Endothelial cell of umbilical vein (primary cell): ENCODE results near the gene DYNC1LI1. TPM values are rescaled to one million over a fixed set of nuclear protein-coding genes. Genes with fewer than 3 reads are reported as not detected.

ENCODE experiments used
- BruUV-seq: library from RNA; stranded (reverse); fragments of 400-500 nt; replicated peaks from 2 replicates; lab custom pipeline; 2021; lab: Mats Ljungman, UMichigan
- CTCF ChIA-PET: fragments of 300-600, 350-600 bp; sonication (Branson Sonifier 250); formaldehyde crosslinking; loops from one replicate; lab custom pipeline; 2021; ENCODE audit warnings: antibody characterized with exemption, inconsistent platforms; lab: Charles Lee
- POLR2A ChIA-PET: fragments of 300-600, 350-600 bp; sonication (Branson Sonifier 250); formaldehyde crosslinking; loops from one replicate; lab custom pipeline; 2021; ENCODE audit warnings: antibody characterized with exemption, inconsistent platforms; lab: Charles Lee
- DNase-seq: peaks from one replicate; pipeline ENCODE4 v3.0.0-alpha.2; 2011; ENCODE audit warnings: low read depth, low spot score
- FAIRE-seq: peaks from 2 replicates; lab custom pipeline; 2011; peaks lifted over from hg19 to GRCh38; lab: Jason Lieb, UNC
- H2AFZ ChIP-seq: 2 replicates; pipeline ENCODE4 v1.6.0; 2012; ENCODE audit warnings: low read depth, low read length, control low read depth, inconsistent platforms
- H3K27ac ChIP-seq: 2 replicates; pipeline ENCODE4 v1.5.1; 2011; ENCODE audit warnings: low read depth, mild to moderate bottlenecking, control low read depth, low read length, moderate library complexity; ENCODE audit not compliant: insufficient read depth
- H3K27me3 ChIP-seq, 2 experiments: 2 replicates each; pipeline versions ENCODE4 v1.6.0 to v1.6.1; 2011; ENCODE audit warnings: low read length in 2 of 2, mixed read lengths in 1 of 2; ENCODE audit not compliant: control insufficient read depth in 2 of 2, insufficient read depth in 2 of 2
- H3K36me3 ChIP-seq, 2 experiments: 2 replicates in 1 of 2; 3 replicates in 1 of 2; pipeline ENCODE4 v1.5.1; 2011; ENCODE audit warnings: low read length in 2 of 2, mild to moderate bottlenecking in 1 of 2, moderate library complexity in 1 of 2; ENCODE audit not compliant: control insufficient read depth in 2 of 2, insufficient read depth in 2 of 2; ENCODE audit errors: extremely low read depth in 1 of 2
- H3K4me1 ChIP-seq: 3 replicates; pipeline ENCODE4 v1.5.1; 2011; ENCODE audit warnings: mild to moderate bottlenecking, low read length; ENCODE audit not compliant: control insufficient read depth, insufficient read depth; ENCODE audit errors: extremely low read depth
- H3K4me2 ChIP-seq: 2 replicates; pipeline ENCODE4 v1.6.1; 2011; ENCODE audit warnings: low read length, control low read depth, mixed read lengths; ENCODE audit not compliant: insufficient read depth
- H3K4me3 ChIP-seq, 3 experiments: fragments of 200-600 bp in 1 of 3; sonication (generic), shearing (Covaris generic) in 1 of 3; replicated peaks in 1 of 3; 2 replicates each; pipeline ENCODE4 v1.5.1; 2011 to 2016; ENCODE audit warnings: control low read depth in 3 of 3, low read length in 3 of 3, mild to moderate bottlenecking in 2 of 3, inconsistent platforms in 1 of 3, low read depth in 1 of 3, moderate library complexity in 1 of 3; ENCODE audit not compliant: insufficient read depth in 1 of 3
- H3K79me2 ChIP-seq: 2 replicates; pipeline ENCODE4 v1.6.0; 2012; ENCODE audit warnings: low read length, inconsistent platforms; ENCODE audit not compliant: control insufficient read depth, insufficient read depth
- H3K9ac ChIP-seq: replicated peaks from 2 replicates; pipeline ENCODE3; 2011; ENCODE audit warnings: low read length, control low read depth; ENCODE audit not compliant: insufficient read depth; ENCODE audit errors: extremely low read depth
- H3K9me1 ChIP-seq: replicated peaks from 3 replicates; pipeline ENCODE4 v1.6.0; 2011; ENCODE audit warnings: mild to moderate bottlenecking, low read length; ENCODE audit not compliant: control insufficient read depth, insufficient read depth; ENCODE audit errors: extremely low read depth
- H3K9me3 ChIP-seq: replicated peaks from 2 replicates; pipeline ENCODE4 v1.5.1; 2012; ENCODE audit warnings: low read length, inconsistent platforms; ENCODE audit not compliant: control insufficient read depth, insufficient read depth
- H4K20me1 ChIP-seq: replicated peaks from 2 replicates; pipeline ENCODE3; 2011; ENCODE audit warnings: mild to moderate bottlenecking, low read length; ENCODE audit not compliant: control insufficient read depth, insufficient read depth; ENCODE audit errors: extremely low read depth
- EZH2 ChIP-seq: IDR thresholded peaks from 2 replicates; pipeline ENCODE4 v1.6.1; 2012; ENCODE audit warnings: borderline replicate concordance, low read depth, mild to moderate bottlenecking, moderate library complexity, low read length, inconsistent platforms; ENCODE audit not compliant: severe bottlenecking
- FOS ChIP-seq: IDR thresholded peaks from 2 replicates; pipeline ENCODE4 v1.6.1; 2011; ENCODE audit warnings: mild to moderate bottlenecking, low read length, moderate library complexity, borderline replicate concordance; ENCODE audit not compliant: insufficient read depth
- GATA2 ChIP-seq: IDR thresholded peaks from 2 replicates; pipeline ENCODE4 v1.7.0; 2011; ENCODE audit warnings: low read depth, mild to moderate bottlenecking, moderate library complexity, mixed read lengths, low read length; ENCODE audit not compliant: insufficient read length, insufficient read depth
- JUN ChIP-seq: IDR thresholded peaks from 2 replicates; pipeline ENCODE4 v1.6.1; 2011; ENCODE audit warnings: borderline replicate concordance, low read depth; ENCODE audit not compliant: insufficient read length, insufficient read depth
- MYC ChIP-seq: IDR thresholded peaks from one replicate; pipeline ENCODE4 v1.6.1; 2011; ENCODE audit warnings: mild to moderate bottlenecking, low read depth, low read length
- POLR2A ChIP-seq: IDR thresholded peaks from 2 replicates; pipeline ENCODE4 v1.6.1; 2012; ENCODE audit warnings: low read depth, mild to moderate bottlenecking, control low read depth, low read length
- POLR2AphosphoS5 ChIP-seq: IDR thresholded peaks from 2 replicates; pipeline ENCODE4 v1.6.1; 2012; ENCODE audit warnings: low read depth, mild to moderate bottlenecking, control low read depth, low read length, moderate library complexity; ENCODE audit not compliant: insufficient read depth
- dilution Hi-C: fragments of 300-500 bp; cut with MboI; formaldehyde crosslinking; loops from one replicate; pipeline ENCODE4 v1.15.0; 2019; ENCODE audit warnings: low sequenced_read_pairs; ENCODE audit not compliant: extremely low pct_ligation_motif_present
- intact Hi-C: fragments of 100-400 bp; cut with micrococcal nuclease; formaldehyde crosslinking; loops from one replicate; pipeline ENCODE4 v1.10.0; 2022
- polyA plus RNA-seq, 4 experiments: library from polyadenylated mRNA; depleted of rRNA in 3 of 4; stranded (reverse) in 3 of 4; unstranded in 1 of 4; fragments of >200 nt; gene quantifications; 2 replicates each; pipeline versions ENCODE4 v1.2.1 to v1.2.3, GENCODE V29; 2011 to 2012; ENCODE audit warnings: missing spikeins in 1 of 4
- total RNA-seq: library from RNA; stranded (reverse); gene quantifications from 2 replicates; pipeline ENCODE4 v1.2.3, GENCODE V29; 2021
- TF ChIP-seq, protein P1 (sequence below), 2 donors: IDR thresholded peaks; 1 replicate in 1 of 2; 2 replicates in 1 of 2; pipeline ENCODE4 v1.5.1; 2011; ENCODE audit warnings: low read length in 2 of 2, mild to moderate bottlenecking in 2 of 2, moderate library complexity in 2 of 2, control low read depth in 1 of 2, inconsistent platforms in 1 of 2, low read depth in 1 of 2; ENCODE audit not compliant: insufficient read depth in 1 of 2; ENCODE audit errors: extremely low read depth in 1 of 2
- TF ChIP-seq, protein P2 (sequence below): IDR thresholded peaks from 2 replicates; pipeline ENCODE4 v1.6.1; 2011; ENCODE audit not compliant: insufficient read depth, insufficient read length

The DYNC1LI1 gene
- total and polyA plus RNA-seq, 2 donors (not counting 3 experiments of a cell fraction or from before 2014, with no cell fraction given): 14.9 to 47.6 TPM

DNA sequence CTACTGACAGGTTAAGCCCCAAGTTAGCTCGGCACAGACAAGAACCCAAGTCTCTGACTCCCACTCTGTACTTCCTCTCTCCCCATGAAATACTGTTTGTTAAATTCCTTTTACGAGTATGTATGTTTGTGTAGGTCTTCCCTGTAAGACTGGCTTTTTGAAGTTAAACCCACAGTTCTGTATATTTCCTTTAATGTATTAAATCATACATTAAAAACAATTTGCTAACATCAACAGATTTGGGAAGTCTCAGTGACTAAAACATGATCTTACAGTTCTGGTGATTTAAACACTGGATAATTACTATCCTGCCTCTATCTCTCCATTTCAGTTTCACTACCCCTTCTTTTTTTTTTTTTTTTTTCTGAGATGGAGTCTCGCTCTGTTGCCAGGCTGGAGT, 72.4 kb downstream of the DYNC1LI1 start:
- BruUV-seq: no TSS peak
- Histone ChIP-seq H3K9me3 (no peaks in the 10 kb centered on the region), H3K36me3 (no peaks in the 10 kb centered on the region), H3K79me2 (peaks cover 49% of the 10 kb centered on the region), H3K4me1 (peaks cover 23% of the 10 kb centered on the region), H3K27me3 (no peaks in the 10 kb centered on the region), H3K9me1 (no peaks in the 10 kb centered on the region), H3K9ac (no peak overlapping the region), H2AFZ (no peak overlapping the region), H3K4me3 (no peak overlapping the region), H3K27ac (no peak overlapping the region), H3K4me2 (no peak overlapping the region), H4K20me1 (peaks cover under 1% of the 10 kb centered on the region)
- FAIRE-seq: no peak
- no peak for DNase-seq
- CTCF ChIA-PET: interaction anchor here (0.6 to 1.0 kb wide), 2 partner anchors 10 to 72 kb away, joined by 3 to 4 read pairs; no protein-coding TSS in a partner anchor
- POLR2A ChIA-PET: no interaction called here
- dilution Hi-C loops (no loop called here), intact Hi-C loops (no loop called here)
- no peak for TF ChIP-seq EZH2
- no peak for TF ChIP-seq POLR2AphosphoS5
- TF ChIP-seq, protein P1, sequence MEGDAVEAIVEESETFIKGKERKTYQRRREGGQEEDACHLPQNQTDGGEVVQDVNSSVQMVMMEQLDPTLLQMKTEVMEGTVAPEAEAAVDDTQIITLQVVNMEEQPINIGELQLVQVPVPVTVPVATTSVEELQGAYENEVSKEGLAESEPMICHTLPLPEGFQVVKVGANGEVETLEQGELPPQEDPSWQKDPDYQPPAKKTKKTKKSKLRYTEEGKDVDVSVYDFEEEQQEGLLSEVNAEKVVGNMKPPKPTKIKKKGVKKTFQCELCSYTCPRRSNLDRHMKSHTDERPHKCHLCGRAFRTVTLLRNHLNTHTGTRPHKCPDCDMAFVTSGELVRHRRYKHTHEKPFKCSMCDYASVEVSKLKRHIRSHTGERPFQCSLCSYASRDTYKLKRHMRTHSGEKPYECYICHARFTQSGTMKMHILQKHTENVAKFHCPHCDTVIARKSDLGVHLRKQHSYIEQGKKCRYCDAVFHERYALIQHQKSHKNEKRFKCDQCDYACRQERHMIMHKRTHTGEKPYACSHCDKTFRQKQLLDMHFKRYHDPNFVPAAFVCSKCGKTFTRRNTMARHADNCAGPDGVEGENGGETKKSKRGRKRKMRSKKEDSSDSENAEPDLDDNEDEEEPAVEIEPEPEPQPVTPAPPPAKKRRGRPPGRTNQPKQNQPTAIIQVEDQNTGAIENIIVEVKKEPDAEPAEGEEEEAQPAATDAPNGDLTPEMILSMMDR (IDR thresholded peaks at IDR 0.05; ENCODE audit: extremely low read depth in 1 of 2, insufficient read depth in 1 of 2, low read depth in 1 of 2, low read length in 2 of 2): no peak
- TF ChIP-seq MYC: no peak
- no peak for TF ChIP-seq FOS
- no peak for TF ChIP-seq JUN
- no peak for TF ChIP-seq POLR2A
- TF ChIP-seq GATA2: no peak
- TF ChIP-seq, protein P2, sequence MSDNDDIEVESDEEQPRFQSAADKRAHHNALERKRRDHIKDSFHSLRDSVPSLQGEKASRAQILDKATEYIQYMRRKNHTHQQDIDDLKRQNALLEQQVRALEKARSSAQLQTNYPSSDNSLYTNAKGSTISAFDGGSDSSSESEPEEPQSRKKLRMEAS: no peak
